ENCODE results near the gene ZNRF3. TPM values are rescaled to one million over a fixed set of nuclear protein-coding genes. Genes with fewer than 3 reads are reported as not detected.

The ZNRF3 gene

DNA sequence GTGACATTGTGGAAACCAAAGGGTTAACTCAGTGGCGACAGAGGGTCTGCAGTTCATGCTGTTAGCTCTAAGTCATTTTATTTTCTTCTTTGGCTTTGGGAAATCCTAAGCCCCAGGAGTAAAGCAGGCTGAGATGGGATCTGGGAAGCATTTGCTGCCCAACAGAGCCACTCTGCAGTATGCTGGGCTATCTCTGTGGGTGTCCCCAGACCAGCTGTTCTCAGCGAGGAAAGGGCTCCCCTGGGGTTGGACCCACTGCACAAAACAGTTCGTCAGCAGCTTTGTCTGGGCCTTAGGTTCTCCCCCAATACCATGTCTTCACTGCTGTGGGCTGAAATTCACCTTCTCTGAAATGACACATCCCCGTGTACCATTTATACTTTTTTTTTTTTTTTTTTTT, 223.5 kb downstream of the ZNRF3 start:
- H3K27me3 ChIP-seq (ENCODE audit: control insufficient read depth in 3 of 3, insufficient read depth in 3 of 3, low read depth in 1 of 3, low read length in 3 of 3): no peaks in the 10 kb centered on the region
- H4K91ac ChIP-seq (ENCODE audit: low read depth, low read length, poor library complexity): no peak overlapping the region
- no peak overlapping the region for H3K9ac ChIP-seq (ENCODE audit: low read depth, low read length, poor library complexity)
- H3K79me1 ChIP-seq (ENCODE audit: low read depth, low read length): no peaks in the 10 kb centered on the region
- no peak overlapping the region for H3K14ac ChIP-seq (ENCODE audit: low read length)
- no peak overlapping the region for H3K4me2 ChIP-seq (ENCODE audit: insufficient read depth, low read length, poor library complexity, severe bottlenecking)
- H3K4ac ChIP-seq (ENCODE audit: low read length): no peak overlapping the region
- peaks cover 13 to 22% of the 10 kb centered on the region in 2 donors for H3K4me1 ChIP-seq (ENCODE audit: control insufficient read depth in 2 of 2, insufficient read depth in 1 of 2, low read depth in 1 of 2, low read length in 2 of 2)
- no peak overlapping the region for H3K27ac ChIP-seq (replicated peaks; ENCODE audit: low read length)
- DNase-seq (ENCODE audit: low spot score): no peak
- no peak overlapping the region for H2BK15ac ChIP-seq (ENCODE audit: low read length)
- no peak overlapping the region for H2BK120ac ChIP-seq (ENCODE audit: low read depth, low read length)
- H3K18ac ChIP-seq (ENCODE audit: low read length): no peak overlapping the region
- H3K9me3 ChIP-seq (replicated peaks in 1 of 2; ENCODE audit: control insufficient read depth in 2 of 2, insufficient read depth in 1 of 2, low read depth in 1 of 2, low read length in 2 of 2): no peaks in the 10 kb centered on the region
- H2BK5ac ChIP-seq (ENCODE audit: low read length): no peak overlapping the region
- H2BK12ac ChIP-seq (ENCODE audit: low read length): no peak overlapping the region
- WGBS, 2 donors (ENCODE audit: extremely low coverage in 2 of 2, insufficient read length in 2 of 2, insufficient replicate concordance in 1 of 2): no CpG with 5 or more reads among the region's 4 CpGs
- H2AK5ac ChIP-seq (ENCODE audit: low read depth, low read length): no peak overlapping the region
- no peak overlapping the region for H4K8ac ChIP-seq (ENCODE audit: low read depth, low read length)
- H3K4me3 ChIP-seq (ENCODE audit: low read length in 2 of 2): no peak overlapping the region
- no peak overlapping the region for H3K23ac ChIP-seq (ENCODE audit: low read depth, low read length, poor library complexity)
- peaks cover 0 to 12% of the 10 kb centered on the region in 2 donors for H3K36me3 ChIP-seq (replicated peaks in 1 of 2; ENCODE audit: control insufficient read depth in 2 of 2, insufficient read depth in 2 of 2, low read length in 2 of 2)
- no peak overlapping the region for H2AFZ ChIP-seq (ENCODE audit: low read length)

Small RNA genes lying within 50 kb of the gene (small RNA-seq; reads per million reads assigned to genes)
- gene Z93930.1 (ENCODE audit: insufficient read depth): not detected
